Choroid plexus epithelial cell (primary cell): ENCODE data around the gene APIP.
"Not testable (repeated sequence)": the region's sequence is repeated elsewhere in the genome, so short reads cannot be mapped to it uniquely, and the experiment has no call there.

Source experiments
- DNase-seq: peaks from one replicate; pipeline ENCODE4 v3.0.0-alpha.2; 2010; ENCODE audit warnings: low read depth
- H3K4me3 ChIP-seq: 2 replicates; pipeline ENCODE4 v1.5.1; 2011; ENCODE audit warnings: low read depth, mild to moderate bottlenecking, control low read depth, low read length, moderate library complexity
- CTCF ChIP-seq: conservative IDR thresholded peaks from 2 replicates; pipeline ENCODE4 v1.5.1; 2011; ENCODE audit warnings: low read depth, mild to moderate bottlenecking, control low read depth, inconsistent platforms, low read length, moderate library complexity

The APIP gene

GRCh38 chr11:34899633-34900016, 16.6 kb downstream of the APIP start:
- no peak for DNase-seq
- no peak for TF ChIP-seq CTCF
- no peak overlapping the region for H3K4me3 ChIP-seq

- no peak for TF ChIP-seq CTCF
- no peak overlapping the region for H3K4me3 ChIP-seq
- no peak for DNase-seq
Measured at GRCh38 chr11:34898474-34898873, 17.7 kb downstream of the APIP start.

- TF ChIP-seq CTCF, result no peak
- H3K4me3 ChIP-seq, result no peak overlapping the region
- no peak for DNase-seq
Measured at GRCh38 chr11:34897171-34897870, 18.9 kb downstream of the APIP start.

GRCh38 chr11:34896191-34896590, 20.0 kb downstream of the APIP start:
- not testable (repeated sequence) for H3K4me3 ChIP-seq, DNase-seq

- H3K4me3 ChIP-seq, result no peak overlapping the region
- TF ChIP-seq CTCF, result no peak
- no peak for DNase-seq
Measured at GRCh38 chr11:34893416-34893815, 22.8 kb downstream of the APIP start.

- no peak for DNase-seq
- TF ChIP-seq CTCF, result no peak
- no peak overlapping the region for H3K4me3 ChIP-seq
Measured at GRCh38 chr11:34891611-34892010, 24.6 kb downstream of the APIP start.

GRCh38 chr11:34890812-34891211, 25.4 kb downstream of the APIP start:
- no peak overlapping the region for H3K4me3 ChIP-seq
- peak; percentile 78 for DNase-seq
- TF ChIP-seq CTCF, result peak; percentile 49
